Measurements from ENCODE around the gene TRIM38. TPM values are rescaled to one million over a fixed set of nuclear protein-coding genes. Genes with fewer than 3 reads are reported as not detected.

The TRIM38 gene
- total and polyA plus RNA-seq, 2 of the 13 experiments (the other 11 are each of a cell fraction or from before 2014, with no cell fraction given): 2.5 to 3.1 TPM

DNA sequence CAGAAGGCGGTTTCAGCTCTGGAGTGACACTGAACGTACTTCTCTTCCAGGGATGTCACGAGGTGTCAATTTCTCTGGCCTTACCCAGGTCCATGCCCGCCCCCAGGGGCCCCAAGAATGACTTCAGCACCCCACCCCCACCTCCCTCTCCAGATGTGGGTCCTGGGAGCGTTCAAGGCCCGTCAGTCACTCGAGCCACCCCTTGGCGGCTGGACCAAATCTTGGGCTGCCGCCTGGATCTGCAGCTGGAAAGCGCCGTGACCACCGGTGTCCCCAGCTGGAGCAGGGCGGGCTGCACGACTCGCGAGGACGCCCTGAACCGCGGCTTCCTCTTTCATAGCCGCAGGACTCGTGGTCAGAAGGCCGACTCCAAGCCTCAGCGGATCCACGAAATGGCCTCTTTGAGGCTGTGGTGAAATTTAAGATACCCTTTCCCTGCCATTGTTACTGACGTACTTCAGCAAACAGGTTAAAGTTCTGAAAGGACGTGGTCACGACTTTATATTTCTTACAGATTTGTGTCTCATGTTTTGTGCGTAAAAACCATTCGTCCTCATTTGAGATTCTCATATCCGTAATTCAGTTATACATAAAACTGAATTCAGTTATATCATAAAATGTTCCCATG, 29.3 kb downstream of the TRIM38 start (continued):
- TF ChIP-seq TBX3 (IDR thresholded peaks at IDR 0.05; ENCODE audit: borderline replicate concordance) (no peak), FOSL2 (CRISPR knock-in tag; IDR thresholded peaks at IDR 0.05) (peak; percentile 17; the same call in 1 of the 2 replicates), PAF1 (CRISPR knock-in tag; IDR thresholded peaks at IDR 0.05) (peak; percentile 55; the same call in 1 of the 2 replicates), MYC (CRISPR knock-in tag; IDR thresholded peaks at IDR 0.05; ENCODE audit: borderline replicate concordance) (peak; percentile 68; the same call in 1 of the 2 replicates), TBL1XR1 (IDR thresholded peaks at IDR 0.05; ENCODE audit: borderline replicate concordance, low read length, partially characterized antibody) (no peak), ELK4 (CRISPR knock-in tag; IDR thresholded peaks at IDR 0.05; ENCODE audit: borderline replicate concordance) (no peak), ZBTB20 (CRISPR knock-in tag; IDR thresholded peaks at IDR 0.05; ENCODE audit: borderline replicate concordance, low read depth) (peak; percentile 78; the same call in 1 of the 2 replicates), ZNF274 (CRISPR knock-in tag; IDR thresholded peaks at IDR 0.05) (peak; percentile 69; the same call in 1 of the 2 replicates), GPBP1L1 (CRISPR knock-in tag; IDR thresholded peaks at IDR 0.05) (no peak), ZNF230 (CRISPR knock-in tag; IDR thresholded peaks at IDR 0.05) (no peak), GLI4 (CRISPR knock-in tag; IDR thresholded peaks at IDR 0.05; ENCODE audit: borderline replicate concordance) (no peak; the same call in 1 of the 2 replicates), ZMYM3 (CRISPR knock-in tag; IDR thresholded peaks at IDR 0.05) (peak; percentile 62), ZNF143 (CRISPR knock-in tag; IDR thresholded peaks at IDR 0.05) (no peak), SRY (CRISPR knock-in tag; IDR thresholded peaks at IDR 0.05) (0 out of 2 replicates have a peak, but pooled peaks have one; percentile 26), ZNF337 (CRISPR knock-in tag; IDR thresholded peaks at IDR 0.05; ENCODE audit: borderline replicate concordance, low read depth) (no peak), NKX3-1 (CRISPR knock-in tag; IDR thresholded peaks at IDR 0.05) (no peak), JARID2 (CRISPR knock-in tag; IDR thresholded peaks at IDR 0.05; ENCODE audit: insufficient replicate concordance) (no peak), U2AF2 (IDR thresholded peaks at IDR 0.05; ENCODE audit: low read depth, low read length) (no peak)
- TF ChIP-seq, protein P1, sequence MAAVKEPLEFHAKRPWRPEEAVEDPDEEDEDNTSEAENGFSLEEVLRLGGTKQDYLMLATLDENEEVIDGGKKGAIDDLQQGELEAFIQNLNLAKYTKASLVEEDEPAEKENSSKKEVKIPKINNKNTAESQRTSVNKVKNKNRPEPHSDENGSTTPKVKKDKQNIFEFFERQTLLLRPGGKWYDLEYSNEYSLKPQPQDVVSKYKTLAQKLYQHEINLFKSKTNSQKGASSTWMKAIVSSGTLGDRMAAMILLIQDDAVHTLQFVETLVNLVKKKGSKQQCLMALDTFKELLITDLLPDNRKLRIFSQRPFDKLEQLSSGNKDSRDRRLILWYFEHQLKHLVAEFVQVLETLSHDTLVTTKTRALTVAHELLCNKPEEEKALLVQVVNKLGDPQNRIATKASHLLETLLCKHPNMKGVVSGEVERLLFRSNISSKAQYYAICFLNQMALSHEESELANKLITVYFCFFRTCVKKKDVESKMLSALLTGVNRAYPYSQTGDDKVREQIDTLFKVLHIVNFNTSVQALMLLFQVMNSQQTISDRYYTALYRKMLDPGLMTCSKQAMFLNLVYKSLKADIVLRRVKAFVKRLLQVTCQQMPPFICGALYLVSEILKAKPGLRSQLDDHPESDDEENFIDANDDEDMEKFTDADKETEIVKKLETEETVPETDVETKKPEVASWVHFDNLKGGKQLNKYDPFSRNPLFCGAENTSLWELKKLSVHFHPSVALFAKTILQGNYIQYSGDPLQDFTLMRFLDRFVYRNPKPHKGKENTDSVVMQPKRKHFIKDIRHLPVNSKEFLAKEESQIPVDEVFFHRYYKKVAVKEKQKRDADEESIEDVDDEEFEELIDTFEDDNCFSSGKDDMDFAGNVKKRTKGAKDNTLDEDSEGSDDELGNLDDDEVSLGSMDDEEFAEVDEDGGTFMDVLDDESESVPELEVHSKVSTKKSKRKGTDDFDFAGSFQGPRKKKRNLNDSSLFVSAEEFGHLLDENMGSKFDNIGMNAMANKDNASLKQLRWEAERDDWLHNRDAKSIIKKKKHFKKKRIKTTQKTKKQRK (IDR thresholded peaks at IDR 0.05; ENCODE audit: low read length): no peak
- TF ChIP-seq, protein P2, sequence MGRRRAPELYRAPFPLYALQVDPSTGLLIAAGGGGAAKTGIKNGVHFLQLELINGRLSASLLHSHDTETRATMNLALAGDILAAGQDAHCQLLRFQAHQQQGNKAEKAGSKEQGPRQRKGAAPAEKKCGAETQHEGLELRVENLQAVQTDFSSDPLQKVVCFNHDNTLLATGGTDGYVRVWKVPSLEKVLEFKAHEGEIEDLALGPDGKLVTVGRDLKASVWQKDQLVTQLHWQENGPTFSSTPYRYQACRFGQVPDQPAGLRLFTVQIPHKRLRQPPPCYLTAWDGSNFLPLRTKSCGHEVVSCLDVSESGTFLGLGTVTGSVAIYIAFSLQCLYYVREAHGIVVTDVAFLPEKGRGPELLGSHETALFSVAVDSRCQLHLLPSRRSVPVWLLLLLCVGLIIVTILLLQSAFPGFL (CRISPR knock-in tag; IDR thresholded peaks at IDR 0.05): no peak
- TF ChIP-seq, protein P3, sequence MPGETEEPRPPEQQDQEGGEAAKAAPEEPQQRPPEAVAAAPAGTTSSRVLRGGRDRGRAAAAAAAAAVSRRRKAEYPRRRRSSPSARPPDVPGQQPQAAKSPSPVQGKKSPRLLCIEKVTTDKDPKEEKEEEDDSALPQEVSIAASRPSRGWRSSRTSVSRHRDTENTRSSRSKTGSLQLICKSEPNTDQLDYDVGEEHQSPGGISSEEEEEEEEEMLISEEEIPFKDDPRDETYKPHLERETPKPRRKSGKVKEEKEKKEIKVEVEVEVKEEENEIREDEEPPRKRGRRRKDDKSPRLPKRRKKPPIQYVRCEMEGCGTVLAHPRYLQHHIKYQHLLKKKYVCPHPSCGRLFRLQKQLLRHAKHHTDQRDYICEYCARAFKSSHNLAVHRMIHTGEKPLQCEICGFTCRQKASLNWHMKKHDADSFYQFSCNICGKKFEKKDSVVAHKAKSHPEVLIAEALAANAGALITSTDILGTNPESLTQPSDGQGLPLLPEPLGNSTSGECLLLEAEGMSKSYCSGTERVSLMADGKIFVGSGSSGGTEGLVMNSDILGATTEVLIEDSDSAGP (CRISPR knock-in tag; IDR thresholded peaks at IDR 0.05; ENCODE audit: borderline replicate concordance): no peak
